ENCODE data around the gene CPSF4. TPM values are rescaled to one million over a fixed set of nuclear protein-coding genes. Genes with fewer than 3 reads are reported as not detected.

Gene CPSF4
- 13.1 and 23.3 TPM in 2 replicates for total RNA-seq (ENCODE audit: low replicate concordance)

- peak; percentile 94 for DNase-seq (ENCODE audit: low read depth)
- no peak for TF ChIP-seq CTCF (IDR thresholded peaks at IDR 0.05; ENCODE audit: insufficient read depth, low read length)
- peak within 1 kb of the TSS; percentile 72 for H3K4me3 ChIP-seq (ENCODE audit: low read depth, low read length)
These were observed at the start of gene CPSF4, which contains the start of gene PTCD1 for GRCh38 chr7:99438573-99439480. CPSF4 (plus strand) TSS chr7:99438943; CDS start chr7:99439083, 140 bp downstream. PTCD1 (minus strand) TSS chr7:99438798; CDS start chr7:99435242, 3,556 bp downstream.

GRCh38 chr7:99389772-99390171 is 49.0 kb upstream of the CPSF4 start:
- DNase-seq (ENCODE audit: low read depth) = no peak

GRCh38 chr7:99390941-99391602 is 47.7 kb upstream of the CPSF4 start:
- no peak overlapping the region for H3K4me3 ChIP-seq (ENCODE audit: low read depth, low read length)
- no peak for TF ChIP-seq CTCF (IDR thresholded peaks at IDR 0.05; ENCODE audit: insufficient read depth, low read length)
- DNase-seq (ENCODE audit: low read depth) = no peak

More at GRCh38 chr7:99389772-99390171, 49.0 kb upstream of the CPSF4 start:
- no peak overlapping the region for H3K4me3 ChIP-seq (ENCODE audit: low read depth, low read length)
- no peak for TF ChIP-seq CTCF (IDR thresholded peaks at IDR 0.05; ENCODE audit: insufficient read depth, low read length)

GRCh38 chr7:99392046-99392445 is 46.7 kb upstream of the CPSF4 start:
- DNase-seq (ENCODE audit: low read depth) = no peak

GRCh38 chr7:99392659-99393354 is 45.9 kb upstream of the CPSF4 start:
- no peak overlapping the region for H3K4me3 ChIP-seq (ENCODE audit: low read depth, low read length)
- DNase-seq (ENCODE audit: low read depth) = no peak
- TF ChIP-seq CTCF (IDR thresholded peaks at IDR 0.05; ENCODE audit: insufficient read depth, low read length) = no peak

More at GRCh38 chr7:99392046-99392445, 46.7 kb upstream of the CPSF4 start:
- H3K4me3 ChIP-seq (ENCODE audit: low read depth, low read length) = no peak overlapping the region
- TF ChIP-seq CTCF (IDR thresholded peaks at IDR 0.05; ENCODE audit: insufficient read depth, low read length) = no peak
